OCI-LY3 (cell line): ENCODE data around the gene TRABD2A.

Experiments
- EZH2phosphoT487 ChIP-seq: fragments of 200-600 bp; shearing (Covaris generic); IDR thresholded peaks from 2 replicates; pipeline ENCODE4 v1.6.1; 2018; ENCODE audit warnings: antibody characterized with exemption, mixed run types, low read depth
- TF ChIP-seq, protein P1 (sequence below): fragments of 200-600, 300-600 bp; sonication (generic); IDR thresholded peaks from 2 replicates; pipeline ENCODE4 v1.5.1; 2014; ENCODE audit warnings: antibody characterized with exemption, low read length, low read depth

DNA sequence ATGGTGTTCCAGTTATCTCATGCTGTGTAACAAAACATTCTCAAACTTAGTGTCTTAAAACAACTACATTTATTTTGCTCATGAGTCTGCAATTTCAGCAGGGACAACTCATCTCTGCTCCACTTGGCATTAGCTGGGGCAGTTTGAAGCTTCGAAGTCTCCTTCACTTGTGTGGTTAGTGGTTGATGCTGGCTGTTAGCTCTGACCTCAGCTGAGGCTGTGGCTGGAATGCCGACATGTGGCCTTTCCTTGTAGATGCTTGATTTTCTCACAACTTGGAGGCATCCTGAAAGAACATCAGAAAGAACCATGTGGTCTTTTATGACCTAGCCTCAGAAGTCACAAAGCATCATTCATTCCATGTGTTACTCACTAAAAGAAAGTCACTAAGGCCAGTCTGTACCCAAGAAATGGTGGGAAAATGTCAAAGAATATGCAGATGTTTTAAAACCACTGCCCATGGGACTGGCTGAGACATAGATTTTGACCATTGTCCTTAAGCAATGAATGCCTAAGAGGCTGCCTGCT, 20.8 kb upstream of the TRABD2A start:
- TF ChIP-seq, protein P1, sequence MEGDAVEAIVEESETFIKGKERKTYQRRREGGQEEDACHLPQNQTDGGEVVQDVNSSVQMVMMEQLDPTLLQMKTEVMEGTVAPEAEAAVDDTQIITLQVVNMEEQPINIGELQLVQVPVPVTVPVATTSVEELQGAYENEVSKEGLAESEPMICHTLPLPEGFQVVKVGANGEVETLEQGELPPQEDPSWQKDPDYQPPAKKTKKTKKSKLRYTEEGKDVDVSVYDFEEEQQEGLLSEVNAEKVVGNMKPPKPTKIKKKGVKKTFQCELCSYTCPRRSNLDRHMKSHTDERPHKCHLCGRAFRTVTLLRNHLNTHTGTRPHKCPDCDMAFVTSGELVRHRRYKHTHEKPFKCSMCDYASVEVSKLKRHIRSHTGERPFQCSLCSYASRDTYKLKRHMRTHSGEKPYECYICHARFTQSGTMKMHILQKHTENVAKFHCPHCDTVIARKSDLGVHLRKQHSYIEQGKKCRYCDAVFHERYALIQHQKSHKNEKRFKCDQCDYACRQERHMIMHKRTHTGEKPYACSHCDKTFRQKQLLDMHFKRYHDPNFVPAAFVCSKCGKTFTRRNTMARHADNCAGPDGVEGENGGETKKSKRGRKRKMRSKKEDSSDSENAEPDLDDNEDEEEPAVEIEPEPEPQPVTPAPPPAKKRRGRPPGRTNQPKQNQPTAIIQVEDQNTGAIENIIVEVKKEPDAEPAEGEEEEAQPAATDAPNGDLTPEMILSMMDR = no peak
- no peak for TF ChIP-seq EZH2phosphoT487
